Panc1 (cell line): ENCODE results near the gene CLIP4.

ENCODE experiments used
- CTCF ChIP-seq: fragments of 450-650 bp; IDR thresholded peaks from 2 replicates; pipeline ENCODE4 v1.5.1; 2017; ENCODE audit warnings: mild to moderate bottlenecking
- POLR2AphosphoS5 ChIP-seq: IDR thresholded peaks from 2 replicates; pipeline ENCODE4 v1.6.1; 2012; ENCODE audit warnings: mild to moderate bottlenecking, low read depth, low read length, moderate library complexity
- REST ChIP-seq, 2 experiments: IDR thresholded peaks; 2 replicates each; pipeline ENCODE4 v1.6.1; 2011 to 2012; ENCODE audit warnings: low read depth in 2 of 2, control low read depth in 1 of 2, low read length in 1 of 2, mild to moderate bottlenecking in 1 of 2, moderate library complexity in 1 of 2; ENCODE audit not compliant: insufficient read depth in 1 of 2
- TCF7L2 ChIP-seq: IDR thresholded peaks from 2 replicates; pipeline ENCODE4 v1.6.1; 2011; ENCODE audit warnings: mild to moderate bottlenecking, low read depth, low read length, inconsistent platforms

GRCh38 chr2:29075894-29076705 lies 39.1 kb upstream of the CLIP4 start:
- no peak for TF ChIP-seq CTCF
- no peak for TF ChIP-seq POLR2AphosphoS5
- no peak for TF ChIP-seq REST (IDR thresholded peaks at IDR 0.05; ENCODE audit: insufficient read depth in 1 of 2, low read depth in 2 of 2, low read length in 1 of 2)
- no peak for TF ChIP-seq TCF7L2
